DOHH2 (cell line): ENCODE data around the gene PROM1.

Experiments used
- CTCF ChIP-seq: fragments of 200-600 bp; sonication (generic); IDR thresholded peaks from one replicate; pipeline ENCODE4 v1.5.1; 2014; ENCODE audit warnings: antibody characterized with exemption, mild to moderate bottlenecking, low read depth, low read length; ENCODE audit not compliant: poor library complexity, severe bottlenecking
- EZH2phosphoT487 ChIP-seq: fragments of 200-600 bp; sonication (generic); IDR thresholded peaks from 2 replicates; pipeline ENCODE4 v1.6.1; 2017; ENCODE audit warnings: borderline replicate concordance, mild to moderate bottlenecking, antibody characterized with exemption, low read length, moderate library complexity, mixed read lengths

- TF ChIP-seq CTCF (no peak), EZH2phosphoT487 (no peak)
Measured at GRCh38 chr4:16048619-16049419, 35.0 kb downstream of the PROM1 start.
